ENCODE data around the gene PLD4.

GRCh38 chr14:104938960-104939359 lies 14.3 kb downstream of the PLD4 start:
- TF ChIP-seq CTCF (IDR thresholded peaks at IDR 0.05) (no peak), POLR2A (IDR thresholded peaks at IDR 0.05) (no peak)

All from body of pancreas (tissue), 4 donors.